OCI-LY3 (cell line): Measurements from ENCODE around the gene CRACR2B.

Experiments used
- H2AFZ ChIP-seq: fragments of 200-600, 300-600 bp; shearing (Covaris generic); 2 replicates; pipeline ENCODE4 v1.6.0; 2014; ENCODE audit warnings: antibody characterized with exemption, low read depth, low read length
- H3K27ac ChIP-seq: fragments of 200-600, 300-600 bp; sonication (generic); 2 replicates; pipeline ENCODE4 v1.5.1; 2014; ENCODE audit warnings: mild to moderate bottlenecking, low read length, moderate library complexity, mixed read lengths
- H3K27me3 ChIP-seq: fragments of 200-600, 300-600 bp; sonication (generic); 2 replicates; pipeline ENCODE4 v1.6.1; 2014; ENCODE audit warnings: low read depth, low read length, mixed read lengths
- H3K36me3 ChIP-seq: fragments of 200-600, 300-600 bp; sonication (generic); replicated peaks from 2 replicates; pipeline ENCODE3; 2014; ENCODE audit warnings: low read depth, low read length, mixed read lengths
- H3K4me1 ChIP-seq: fragments of 300-600, 200-600 bp; sonication (generic); 2 replicates; pipeline ENCODE4 v1.6.1; 2014; ENCODE audit warnings: low read length, mixed read lengths
- H3K4me2 ChIP-seq: fragments of 200-600, 300-600 bp; sonication (generic); 2 replicates; pipeline ENCODE4 v1.6.1; 2014; ENCODE audit warnings: low read length, mixed read lengths
- H3K4me3 ChIP-seq: fragments of 300-600, 200-600 bp; sonication (generic); 2 replicates; pipeline ENCODE4 v1.5.1; 2014; ENCODE audit warnings: antibody characterized with exemption, mild to moderate bottlenecking, low read length, moderate library complexity
- H3K79me2 ChIP-seq: fragments of 300-600, 200-600 bp; shearing (Covaris generic); 2 replicates; pipeline ENCODE4 v1.6.1; 2014; ENCODE audit warnings: mild to moderate bottlenecking, low read length, mixed read lengths
- H3K9ac ChIP-seq: fragments of 300-600, 200-600 bp; shearing (Covaris generic); 2 replicates; pipeline ENCODE4 v1.6.0; 2014; ENCODE audit warnings: mild to moderate bottlenecking, low read length, moderate library complexity
- H3K9me3 ChIP-seq: fragments of 200-600, 300-600 bp; shearing (Covaris generic); 2 replicates; pipeline ENCODE4 v1.6.1; 2014; ENCODE audit warnings: low read length, mixed read lengths; ENCODE audit not compliant: insufficient read depth
- H4K20me1 ChIP-seq: fragments of 200-600, 300-600 bp; sonication (generic); 2 replicates; pipeline ENCODE4 v1.6.1; 2016; ENCODE audit warnings: low read length, mixed read lengths; ENCODE audit not compliant: insufficient read depth
- CTCF ChIP-seq: fragments of 200-600, 300-600 bp; sonication (generic); IDR thresholded peaks from 2 replicates; pipeline ENCODE4 v1.5.1; 2014; ENCODE audit warnings: antibody characterized with exemption, low read length, low read depth
- EZH2phosphoT487 ChIP-seq: fragments of 200-600 bp; shearing (Covaris generic); IDR thresholded peaks from 2 replicates; pipeline ENCODE4 v1.6.1; 2018; ENCODE audit warnings: antibody characterized with exemption, mixed run types, low read depth

The CRACR2B gene

GRCh38 chr11:788009-788640, 39.6 kb upstream of the CRACR2B start:
- no peak overlapping the region for H3K4me3 ChIP-seq
- no peaks in the 10 kb centered on the region for H3K9me3 ChIP-seq
- no peak overlapping the region for H3K4me2 ChIP-seq
- no peak overlapping the region for H3K27ac ChIP-seq
- peaks cover 7% of the 10 kb centered on the region; the same call in 1 of the 2 replicates for H4K20me1 ChIP-seq
- TF ChIP-seq CTCF (no peak), EZH2phosphoT487 (no peak)
- H3K4me1 ChIP-seq = peaks cover 4% of the 10 kb centered on the region; the same call in 1 of the 2 replicates
- H3K79me2 ChIP-seq = no peaks in the 10 kb centered on the region
- no peaks in the 10 kb centered on the region for H3K27me3 ChIP-seq
- no peak overlapping the region for H2AFZ ChIP-seq
- H3K36me3 ChIP-seq = peaks cover 3% of the 10 kb centered on the region
- no peak overlapping the region for H3K9ac ChIP-seq

GRCh38 chr11:788953-789940, 38.5 kb upstream of the CRACR2B start:
- H3K79me2 ChIP-seq = 0 out of 2 replicates have a peak, but pooled peaks cover under 1% of the 10 kb centered on the region
- H3K4me3 ChIP-seq = no peak overlapping the region
- H3K9me3 ChIP-seq = no peaks in the 10 kb centered on the region
- peak overlapping the region; percentile 23; the same call in 1 of the 2 replicates for H3K4me2 ChIP-seq
- H3K9ac ChIP-seq = no peak overlapping the region
- TF ChIP-seq EZH2phosphoT487 (no peak), CTCF (no peak)
- peaks cover 7% of the 10 kb centered on the region; the same call in 1 of the 2 replicates for H4K20me1 ChIP-seq
- H3K36me3 ChIP-seq = peaks cover 3% of the 10 kb centered on the region
- no peak overlapping the region for H2AFZ ChIP-seq
- peaks cover 4% of the 10 kb centered on the region; the same call in 1 of the 2 replicates for H3K4me1 ChIP-seq
- H3K27ac ChIP-seq = no peak overlapping the region
- H3K27me3 ChIP-seq = no peaks in the 10 kb centered on the region

GRCh38 chr11:789943-790342, 37.8 kb upstream of the CRACR2B start, which contains the start of gene CEND1:
Gene CEND1 (minus strand): TSS chr11:790090. CDS start chr11:788576, 1,514 bp downstream.
- Histone ChIP-seq H3K79me2 (0 out of 2 replicates have a peak, but pooled peaks cover 7% of the 10 kb centered on the region), H3K9ac (no peak within 1 kb of the TSS), H3K36me3 (peaks cover 3% of the 10 kb centered on the region), H4K20me1 (peaks cover 7% of the 10 kb centered on the region; the same call in 1 of the 2 replicates), H3K27ac (no peak within 1 kb of the TSS), H3K27me3 (no peaks in the 10 kb centered on the region), H2AFZ (no peak within 1 kb of the TSS), H3K4me2 (peak within 1 kb of the TSS; percentile 23; the same call in 1 of the 2 replicates), H3K9me3 (no peaks in the 10 kb centered on the region), H3K4me1 (peaks cover 8% of the 10 kb centered on the region), H3K4me3 (no peak within 1 kb of the TSS)
- TF ChIP-seq CTCF = no peak
- no peak for TF ChIP-seq EZH2phosphoT487
